ENCODE measurements around the gene SLC1A5.

- no peak for TF ChIP-seq CTCF (conservative IDR thresholded peaks at IDR 0.05)
- TF ChIP-seq ZFX (IDR thresholded peaks at IDR 0.05), result no peak
Observed at GRCh38 chr19:46730595-46730994, 57.8 kb downstream of the SLC1A5 start.
